ENCODE data around the gene RNF220. TPM values are rescaled to one million over a fixed set of nuclear protein-coding genes. Genes with fewer than 3 reads are reported as not detected.

Gene RNF220
- polyA plus RNA-seq, 1 donor from 2014 or later = 142 TPM

DNA sequence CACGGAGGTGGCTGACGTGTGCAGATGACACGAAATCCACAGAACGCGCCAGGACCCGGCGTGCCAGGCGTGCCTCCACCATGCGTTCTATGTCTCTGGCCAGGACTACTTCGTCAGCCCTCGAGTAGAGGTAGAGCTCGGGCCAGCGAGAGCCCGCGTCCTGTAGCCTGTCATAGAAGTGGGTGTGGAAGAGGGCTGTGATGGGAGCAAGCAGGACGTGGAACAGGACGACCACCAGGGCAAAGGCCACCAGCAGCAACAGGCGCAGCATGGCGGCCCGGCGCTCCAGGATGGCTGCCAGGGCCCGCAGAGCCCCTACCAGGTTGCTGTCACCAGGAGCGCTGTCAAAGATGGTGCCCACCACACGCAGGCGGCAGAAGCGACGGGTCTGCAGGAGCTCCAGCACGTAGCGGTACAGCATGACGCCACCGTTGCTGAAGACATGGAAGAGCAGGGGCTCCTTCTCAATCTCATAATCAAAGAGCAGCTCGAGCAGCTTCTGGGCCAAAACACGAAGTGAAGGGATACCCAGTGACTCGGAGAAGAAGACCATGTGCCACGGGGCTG, 249.6 kb downstream of the RNF220 start:
- H3F3A ChIP-seq (ENCODE audit: insufficient read depth, low read length, poor library complexity, severe bottlenecking) = no peaks in the 10 kb centered on the region
- no peak overlapping the region for H3K9ac ChIP-seq (ENCODE audit: low read length)
- no peak overlapping the region for H3K4me2 ChIP-seq (ENCODE audit: low read length)
- no peak overlapping the region for H3K27ac ChIP-seq (ENCODE audit: low read length)
- H3K79me2 ChIP-seq (replicated peaks; ENCODE audit: insufficient read depth, low read length) = no peaks in the 10 kb centered on the region
- H3K9me2 ChIP-seq (ENCODE audit: insufficient read depth, low read length) = no peaks in the 10 kb centered on the region
- H3K9me3 ChIP-seq (ENCODE audit: low read length) = no peaks in the 10 kb centered on the region
- H3K4me3 ChIP-seq (ENCODE audit: low read length) = no peak overlapping the region
- H4K20me1 ChIP-seq (ENCODE audit: insufficient read depth) = no peaks in the 10 kb centered on the region
- no peak overlapping the region for H2AFZ ChIP-seq (ENCODE audit: low read depth, low read length)
- no peaks in the 10 kb centered on the region for H3K27me3 ChIP-seq (ENCODE audit: insufficient read depth, low read depth, low read length)
- no peaks in the 10 kb centered on the region for H3K36me3 ChIP-seq (ENCODE audit: insufficient read depth, low read length)
- TF ChIP-seq TAF1 (IDR thresholded peaks at IDR 0.05; ENCODE audit: low read depth) = no peak

DNA sequence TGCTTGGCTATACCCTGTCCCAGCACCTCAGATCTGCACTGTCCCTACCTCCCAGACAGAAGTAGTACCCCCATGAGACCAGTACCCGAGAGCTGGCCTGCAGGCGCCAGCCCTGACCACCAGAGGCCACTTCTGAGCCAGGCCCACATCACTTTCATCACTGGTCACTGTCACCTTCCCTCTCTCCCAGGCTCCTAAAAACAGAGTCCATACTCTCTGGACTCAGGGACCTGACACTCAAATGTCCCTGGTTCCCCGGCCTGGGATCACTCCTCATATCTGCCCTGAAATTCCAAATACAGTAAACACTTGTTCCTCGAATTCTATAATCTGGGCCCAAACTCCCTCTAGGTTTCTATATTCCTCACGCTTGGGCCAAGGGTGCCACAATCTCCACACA, 250.6 kb downstream of the RNF220 start:
- H3K27ac ChIP-seq (ENCODE audit: low read length) = no peak overlapping the region

DNA sequence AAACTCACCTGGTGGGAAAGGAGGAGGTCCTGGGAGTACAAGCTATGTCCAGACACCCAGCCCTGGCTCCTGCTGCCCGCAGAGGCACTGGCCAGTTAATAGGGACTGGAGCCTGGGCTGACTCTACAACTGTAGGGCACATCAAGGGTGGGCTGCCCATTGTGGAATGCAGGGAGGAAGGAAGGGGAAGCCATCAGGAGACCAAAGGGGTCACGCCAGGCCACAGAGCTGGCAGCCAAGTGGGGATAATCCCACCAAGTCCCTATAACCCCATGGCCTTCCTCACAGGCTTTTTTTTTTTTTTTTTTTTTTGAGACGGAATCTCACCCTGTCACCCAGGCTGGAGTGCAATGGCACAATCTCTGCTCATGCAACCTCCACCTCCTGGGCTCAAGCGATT, 254.5 kb downstream of the RNF220 start:
- TF ChIP-seq TAF1 (IDR thresholded peaks at IDR 0.05; ENCODE audit: low read depth) (no peak), SMC3 (conservative IDR thresholded peaks at IDR 0.05; ENCODE audit: poor library complexity) (no peak), EP300 (conservative IDR thresholded peaks at IDR 0.05; ENCODE audit: poor library complexity, severe bottlenecking) (no peak), EZH2 (IDR thresholded peaks at IDR 0.05; ENCODE audit: borderline replicate concordance, insufficient read depth, low read length, poor library complexity, severe bottlenecking) (no peak), MXI1 (conservative IDR thresholded peaks at IDR 0.05; ENCODE audit: poor library complexity, severe bottlenecking) (no peak), RAD21 (conservative IDR thresholded peaks at IDR 0.05) (no peak), POLR2AphosphoS5 (IDR thresholded peaks at IDR 0.05) (no peak)
- TF ChIP-seq, protein P1, sequence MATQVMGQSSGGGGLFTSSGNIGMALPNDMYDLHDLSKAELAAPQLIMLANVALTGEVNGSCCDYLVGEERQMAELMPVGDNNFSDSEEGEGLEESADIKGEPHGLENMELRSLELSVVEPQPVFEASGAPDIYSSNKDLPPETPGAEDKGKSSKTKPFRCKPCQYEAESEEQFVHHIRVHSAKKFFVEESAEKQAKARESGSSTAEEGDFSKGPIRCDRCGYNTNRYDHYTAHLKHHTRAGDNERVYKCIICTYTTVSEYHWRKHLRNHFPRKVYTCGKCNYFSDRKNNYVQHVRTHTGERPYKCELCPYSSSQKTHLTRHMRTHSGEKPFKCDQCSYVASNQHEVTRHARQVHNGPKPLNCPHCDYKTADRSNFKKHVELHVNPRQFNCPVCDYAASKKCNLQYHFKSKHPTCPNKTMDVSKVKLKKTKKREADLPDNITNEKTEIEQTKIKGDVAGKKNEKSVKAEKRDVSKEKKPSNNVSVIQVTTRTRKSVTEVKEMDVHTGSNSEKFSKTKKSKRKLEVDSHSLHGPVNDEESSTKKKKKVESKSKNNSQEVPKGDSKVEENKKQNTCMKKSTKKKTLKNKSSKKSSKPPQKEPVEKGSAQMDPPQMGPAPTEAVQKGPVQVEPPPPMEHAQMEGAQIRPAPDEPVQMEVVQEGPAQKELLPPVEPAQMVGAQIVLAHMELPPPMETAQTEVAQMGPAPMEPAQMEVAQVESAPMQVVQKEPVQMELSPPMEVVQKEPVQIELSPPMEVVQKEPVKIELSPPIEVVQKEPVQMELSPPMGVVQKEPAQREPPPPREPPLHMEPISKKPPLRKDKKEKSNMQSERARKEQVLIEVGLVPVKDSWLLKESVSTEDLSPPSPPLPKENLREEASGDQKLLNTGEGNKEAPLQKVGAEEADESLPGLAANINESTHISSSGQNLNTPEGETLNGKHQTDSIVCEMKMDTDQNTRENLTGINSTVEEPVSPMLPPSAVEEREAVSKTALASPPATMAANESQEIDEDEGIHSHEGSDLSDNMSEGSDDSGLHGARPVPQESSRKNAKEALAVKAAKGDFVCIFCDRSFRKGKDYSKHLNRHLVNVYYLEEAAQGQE (IDR thresholded peaks at IDR 0.05; ENCODE audit: borderline replicate concordance) = no peak
- TF ChIP-seq, protein P2, sequence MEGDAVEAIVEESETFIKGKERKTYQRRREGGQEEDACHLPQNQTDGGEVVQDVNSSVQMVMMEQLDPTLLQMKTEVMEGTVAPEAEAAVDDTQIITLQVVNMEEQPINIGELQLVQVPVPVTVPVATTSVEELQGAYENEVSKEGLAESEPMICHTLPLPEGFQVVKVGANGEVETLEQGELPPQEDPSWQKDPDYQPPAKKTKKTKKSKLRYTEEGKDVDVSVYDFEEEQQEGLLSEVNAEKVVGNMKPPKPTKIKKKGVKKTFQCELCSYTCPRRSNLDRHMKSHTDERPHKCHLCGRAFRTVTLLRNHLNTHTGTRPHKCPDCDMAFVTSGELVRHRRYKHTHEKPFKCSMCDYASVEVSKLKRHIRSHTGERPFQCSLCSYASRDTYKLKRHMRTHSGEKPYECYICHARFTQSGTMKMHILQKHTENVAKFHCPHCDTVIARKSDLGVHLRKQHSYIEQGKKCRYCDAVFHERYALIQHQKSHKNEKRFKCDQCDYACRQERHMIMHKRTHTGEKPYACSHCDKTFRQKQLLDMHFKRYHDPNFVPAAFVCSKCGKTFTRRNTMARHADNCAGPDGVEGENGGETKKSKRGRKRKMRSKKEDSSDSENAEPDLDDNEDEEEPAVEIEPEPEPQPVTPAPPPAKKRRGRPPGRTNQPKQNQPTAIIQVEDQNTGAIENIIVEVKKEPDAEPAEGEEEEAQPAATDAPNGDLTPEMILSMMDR (IDR thresholded peaks at IDR 0.05; ENCODE audit: poor library complexity, severe bottlenecking) = no peak
- no peaks in the 10 kb centered on the region for H4K20me1 ChIP-seq (ENCODE audit: insufficient read depth)
- no peak overlapping the region for H3K9ac ChIP-seq (ENCODE audit: low read length)
- no peaks in the 10 kb centered on the region for H3F3A ChIP-seq (ENCODE audit: insufficient read depth, low read length, poor library complexity, severe bottlenecking)
- H3K9me3 ChIP-seq (ENCODE audit: low read length) = no peaks in the 10 kb centered on the region
- no peak overlapping the region for H3K27ac ChIP-seq (ENCODE audit: low read length)
- H3K79me2 ChIP-seq (replicated peaks; ENCODE audit: insufficient read depth, low read length) = no peaks in the 10 kb centered on the region
- no peak overlapping the region for H3K4me2 ChIP-seq (ENCODE audit: low read length)
- H2AFZ ChIP-seq (ENCODE audit: low read depth, low read length) = no peak overlapping the region
- no peaks in the 10 kb centered on the region for H3K27me3 ChIP-seq (ENCODE audit: insufficient read depth, low read depth, low read length)
- H3K9me2 ChIP-seq (ENCODE audit: insufficient read depth, low read length) = no peaks in the 10 kb centered on the region
- H3K4me3 ChIP-seq (ENCODE audit: low read length) = no peak overlapping the region
- no peaks in the 10 kb centered on the region for H3K36me3 ChIP-seq (ENCODE audit: insufficient read depth, low read length)

More for the DNA sequence above, 250.6 kb downstream of the RNF220 start:
- H3K79me2 ChIP-seq (replicated peaks; ENCODE audit: insufficient read depth, low read length) = no peaks in the 10 kb centered on the region
- H3K4me2 ChIP-seq (ENCODE audit: low read length) = no peak overlapping the region
- H3K9ac ChIP-seq (ENCODE audit: low read length) = no peak overlapping the region
- no peaks in the 10 kb centered on the region for H3F3A ChIP-seq (ENCODE audit: insufficient read depth, low read length, poor library complexity, severe bottlenecking)
- TF ChIP-seq EP300 (conservative IDR thresholded peaks at IDR 0.05; ENCODE audit: poor library complexity, severe bottlenecking) = no peak
- TF ChIP-seq, protein P2 (IDR thresholded peaks at IDR 0.05; ENCODE audit: poor library complexity, severe bottlenecking) = peak; percentile 52
- H2AFZ ChIP-seq (ENCODE audit: low read depth, low read length) = no peak overlapping the region
- no peaks in the 10 kb centered on the region for H3K36me3 ChIP-seq (ENCODE audit: insufficient read depth, low read length)
- no peak overlapping the region for H3K4me3 ChIP-seq (ENCODE audit: low read length)
- no peaks in the 10 kb centered on the region for H3K9me2 ChIP-seq (ENCODE audit: insufficient read depth, low read length)
- H4K20me1 ChIP-seq (ENCODE audit: insufficient read depth) = no peaks in the 10 kb centered on the region
- no peaks in the 10 kb centered on the region for H3K27me3 ChIP-seq (ENCODE audit: insufficient read depth, low read depth, low read length)
- no peaks in the 10 kb centered on the region for H3K9me3 ChIP-seq (ENCODE audit: low read length)
